NCI-H2196 treated with DMSO at 0.1 percent for 48 hours (cell line): ENCODE results near the gene STAP1.

Experiments
- DNase-seq: peaks from one replicate; lab custom pipeline; 2025; ENCODE audit not compliant: unreplicated experiment; lab: John Stamatoyannopoulos, UW

The STAP1 gene

DNA sequence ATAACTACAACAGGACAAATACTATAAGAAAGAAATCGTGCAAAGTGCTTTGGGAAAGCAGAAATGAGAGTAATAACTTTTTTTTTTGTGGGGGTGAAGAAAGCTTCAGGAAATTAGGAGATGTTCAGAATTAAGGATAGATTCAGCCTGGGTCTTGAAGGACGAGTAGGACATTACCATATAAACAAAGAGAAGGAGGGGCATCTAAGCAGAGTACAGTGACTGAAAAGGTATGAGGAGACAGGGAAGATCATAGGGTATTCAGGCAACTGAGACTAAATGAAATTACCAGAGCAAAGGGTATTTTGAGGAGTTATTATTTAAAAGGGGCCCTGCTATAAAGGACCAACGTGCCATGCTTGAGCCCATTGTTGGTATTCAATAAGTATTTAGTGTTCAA, 3.1 kb upstream of the STAP1 start:
- DNase-seq, result no peak

DNA sequence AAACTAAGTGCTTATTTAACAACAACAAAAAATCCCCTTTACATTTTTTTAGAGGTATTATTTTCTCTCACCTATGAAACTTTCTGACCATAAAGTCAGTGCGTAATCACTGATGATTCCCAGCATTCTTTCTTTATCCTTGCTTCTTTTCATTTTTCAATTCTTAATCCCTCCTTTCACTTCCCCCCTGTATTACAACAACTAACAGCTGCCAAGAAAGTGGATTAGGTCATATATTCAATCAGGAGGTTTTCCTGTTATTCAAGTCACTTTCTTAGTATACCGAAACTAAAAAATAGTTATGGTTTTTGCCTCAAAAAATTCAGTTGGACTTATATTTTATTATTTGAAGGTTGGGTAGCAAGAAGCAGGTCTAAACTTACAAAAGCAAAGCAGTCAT, 2.1 kb upstream of the STAP1 start:
- DNase-seq, result no peak

DNA sequence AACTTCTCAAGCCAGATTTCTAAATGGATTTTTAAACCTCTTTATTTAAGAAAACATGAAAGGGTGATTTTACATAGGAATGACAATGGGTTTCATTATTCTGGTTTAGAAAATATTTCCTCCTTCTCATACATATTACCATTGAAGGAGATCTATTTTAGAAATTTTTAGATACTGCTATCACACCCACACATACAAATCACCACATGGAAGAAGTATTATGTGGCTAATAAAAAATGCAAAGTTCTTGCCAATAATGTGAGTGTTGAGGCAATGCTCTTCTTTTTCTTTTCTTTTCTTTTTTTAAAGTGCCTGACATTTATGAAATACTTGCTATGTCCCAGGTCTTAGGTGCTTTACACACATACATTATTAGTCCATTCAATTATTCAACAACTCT, 6.8 kb downstream of the STAP1 start:
- DNase-seq, result no peak

DNA sequence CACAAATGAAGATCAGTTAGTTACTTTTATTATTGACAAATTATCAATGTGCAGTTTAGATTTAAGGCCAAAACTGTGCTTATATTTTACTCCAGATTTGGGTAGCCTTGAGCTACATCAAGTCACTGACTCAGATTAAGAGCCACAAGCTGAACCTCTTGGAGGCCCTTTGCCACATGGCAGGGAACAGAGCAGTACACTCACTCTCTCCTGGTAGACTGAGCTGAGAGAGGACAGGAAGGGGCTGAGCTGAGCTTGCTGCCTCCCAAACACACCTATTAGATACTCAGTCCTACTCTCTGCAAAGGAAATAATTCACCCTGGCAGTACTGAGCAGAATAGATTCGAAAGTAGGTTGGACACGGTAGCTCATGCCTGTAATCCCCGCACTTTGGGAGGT, 7.8 kb downstream of the STAP1 start:
- DNase-seq, result no peak

DNA sequence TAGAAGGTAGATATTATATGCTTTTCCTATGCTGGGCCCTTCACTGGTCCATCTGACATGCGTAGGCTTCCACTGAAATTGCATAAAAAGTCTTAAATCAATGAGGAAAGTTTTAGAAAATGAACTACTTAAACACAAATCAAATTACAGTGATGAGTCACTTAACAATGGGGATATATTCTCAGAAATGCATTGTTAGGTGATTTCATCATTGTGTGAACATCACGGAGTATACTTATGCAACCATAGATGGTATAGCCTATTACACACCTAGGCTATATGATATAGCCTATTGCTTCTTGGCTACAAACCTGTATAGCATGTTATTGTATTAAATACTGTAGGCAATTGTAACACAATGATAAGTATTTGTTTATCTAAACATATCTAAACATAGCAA, 10.3 kb downstream of the STAP1 start:
- DNase-seq, result no peak

DNA sequence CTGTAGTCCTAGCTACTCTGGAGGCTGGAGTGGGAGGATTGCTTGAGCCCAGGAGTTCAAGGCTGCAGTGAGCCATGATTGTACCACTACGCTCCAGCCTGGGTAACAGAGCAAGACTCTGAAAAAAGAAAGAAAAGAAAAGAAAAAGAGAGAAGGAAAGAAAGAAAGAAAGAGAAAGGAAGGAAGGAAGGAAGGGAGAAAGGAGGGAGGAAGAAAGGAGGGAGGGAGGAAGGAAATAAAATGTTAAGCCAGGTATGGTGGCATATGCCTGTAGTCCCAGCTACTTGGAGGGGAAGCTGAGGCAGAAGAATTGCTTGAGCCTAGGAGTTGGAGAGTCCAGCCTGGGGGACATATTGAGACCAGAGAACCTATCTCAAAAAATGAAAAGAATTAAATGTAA, 12.0 kb downstream of the STAP1 start:
- DNase-seq, result no peak

DNA sequence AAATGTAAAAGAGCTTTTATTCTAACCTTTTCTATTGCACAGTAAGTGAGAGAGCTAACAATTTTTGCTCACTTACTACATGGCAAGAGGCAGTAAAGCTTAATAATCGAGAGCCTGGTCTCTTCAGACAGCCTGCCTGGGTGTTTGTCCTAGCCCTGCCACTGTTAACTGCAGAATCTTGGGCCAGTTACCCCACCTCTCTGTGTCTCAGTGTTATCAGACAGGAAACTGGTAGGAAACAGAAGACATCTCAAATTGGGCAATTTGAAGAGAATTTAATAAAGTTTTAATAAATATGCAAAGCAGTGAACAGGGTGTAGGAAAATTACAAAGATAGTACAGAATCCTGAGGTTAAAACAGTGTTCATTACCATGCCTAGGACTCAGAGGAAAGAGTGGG, 13.4 kb downstream of the STAP1 start:
- DNase-seq, result no peak

DNA sequence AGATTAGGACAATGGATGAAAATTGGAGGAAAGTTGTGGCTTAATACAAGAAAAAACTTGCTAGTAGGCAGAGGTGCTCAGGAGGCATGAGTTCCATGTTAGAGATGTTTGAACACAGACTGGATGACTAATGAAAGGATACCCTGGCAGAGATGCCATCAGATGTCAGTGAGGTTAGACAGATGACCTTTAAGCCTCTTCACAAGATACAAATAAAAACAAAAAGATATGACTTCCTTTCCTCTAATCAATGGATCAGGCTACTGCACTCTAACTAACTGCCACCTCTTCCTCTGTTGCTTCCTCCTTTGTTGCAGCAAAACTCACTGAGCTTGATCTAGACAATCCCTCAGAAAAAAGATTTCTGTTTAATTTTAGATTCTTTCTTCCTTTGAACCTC, 14.7 kb downstream of the STAP1 start:
- DNase-seq, result no peak

DNA sequence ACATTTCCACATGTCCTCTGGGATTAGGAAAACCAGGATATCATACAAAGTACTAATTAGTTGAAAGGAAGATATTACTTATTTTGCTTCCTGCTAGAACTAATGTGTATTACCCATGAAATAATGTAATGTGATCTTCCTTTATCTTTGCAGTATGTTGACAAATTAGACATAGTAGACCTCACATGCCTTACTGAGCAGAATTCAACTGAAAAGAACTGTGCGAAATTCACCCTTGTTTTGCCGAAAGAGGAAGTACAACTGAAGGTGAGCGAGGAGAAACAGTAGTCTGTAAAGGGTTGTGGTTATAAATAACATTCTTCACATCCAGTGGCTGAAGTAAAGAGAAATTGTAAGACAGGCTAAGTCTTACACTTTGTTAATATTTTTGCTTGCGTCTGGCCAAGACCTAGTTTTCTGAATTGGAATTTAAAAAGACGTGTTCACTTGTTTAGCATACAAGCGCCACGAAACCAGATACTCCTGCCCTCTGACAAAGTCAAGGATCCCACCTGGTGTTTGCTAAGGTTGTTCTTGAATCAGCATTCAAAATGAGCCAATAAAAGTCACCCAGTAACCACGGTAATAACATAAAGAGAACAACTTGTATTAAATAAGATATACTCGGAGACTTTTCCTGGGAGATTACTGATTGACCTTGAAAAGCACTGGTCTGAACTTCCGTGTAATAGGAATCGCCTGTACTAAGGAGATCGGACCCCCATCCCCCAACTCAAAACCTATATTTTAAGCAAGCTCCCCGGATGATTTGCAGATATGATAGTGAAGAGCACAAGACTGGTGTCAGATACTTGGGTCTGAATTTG, 16.9 kb downstream of the STAP1 start:
- peak; percentile 60 for DNase-seq

DNA sequence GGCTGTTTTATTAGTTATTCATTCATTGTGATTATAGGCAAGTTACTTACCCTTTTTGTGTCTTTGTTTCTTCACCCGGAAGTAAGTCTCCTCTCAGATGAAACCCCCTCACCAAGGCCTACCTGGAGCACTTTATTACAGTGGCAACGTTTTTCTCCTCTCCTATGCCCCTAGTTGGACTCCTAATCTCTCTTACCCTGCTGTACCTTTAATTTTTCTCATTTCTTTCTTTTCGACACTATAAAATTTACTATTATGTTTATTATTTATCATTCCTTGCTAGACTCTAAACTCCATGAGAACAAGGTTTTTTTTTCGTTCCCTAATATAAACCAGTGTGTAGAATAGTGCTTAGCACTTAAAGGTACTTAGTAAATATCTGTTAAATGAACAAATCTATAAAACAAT, 17.5 kb downstream of the STAP1 start:
- DNase-seq, result no peak

DNA sequence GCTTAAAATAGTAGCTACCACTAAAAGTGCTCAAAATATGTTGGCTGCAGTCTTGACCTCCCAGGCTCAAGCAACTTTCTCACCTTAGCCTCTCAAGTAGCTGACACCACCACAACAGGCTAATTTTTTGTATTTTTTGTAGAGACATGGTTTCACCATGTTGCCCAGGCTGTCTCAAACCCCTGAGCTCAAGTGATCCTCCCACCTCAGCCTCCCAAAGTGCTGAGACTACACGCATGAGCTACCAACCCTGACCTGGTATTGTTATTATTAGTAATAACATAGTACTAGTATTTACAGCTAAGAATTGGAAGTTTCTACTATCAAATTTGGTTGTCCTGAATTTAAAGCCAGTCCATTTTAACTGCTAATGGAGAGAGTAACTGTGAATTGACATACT, 18.0 kb downstream of the STAP1 start:
- DNase-seq, result no peak

DNA sequence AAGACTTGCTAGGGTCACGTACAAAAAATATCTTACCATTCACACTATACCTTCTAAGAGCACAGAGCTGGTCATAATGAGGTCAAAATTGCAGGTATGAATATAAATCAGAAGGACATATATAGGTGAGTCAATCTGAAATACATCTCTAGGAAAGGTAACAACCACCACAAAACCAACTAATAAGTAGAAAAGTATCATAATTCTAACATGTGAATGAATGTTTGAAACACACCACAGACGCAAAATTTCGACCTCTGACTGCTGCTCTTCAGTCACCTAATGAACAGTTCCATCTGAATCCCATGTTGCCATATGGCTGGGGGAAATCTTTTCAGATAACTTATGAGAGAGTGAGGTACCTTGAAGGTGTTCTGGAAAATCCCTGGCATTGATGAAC, 22.1 kb downstream of the STAP1 start:
- DNase-seq, result no peak

DNA sequence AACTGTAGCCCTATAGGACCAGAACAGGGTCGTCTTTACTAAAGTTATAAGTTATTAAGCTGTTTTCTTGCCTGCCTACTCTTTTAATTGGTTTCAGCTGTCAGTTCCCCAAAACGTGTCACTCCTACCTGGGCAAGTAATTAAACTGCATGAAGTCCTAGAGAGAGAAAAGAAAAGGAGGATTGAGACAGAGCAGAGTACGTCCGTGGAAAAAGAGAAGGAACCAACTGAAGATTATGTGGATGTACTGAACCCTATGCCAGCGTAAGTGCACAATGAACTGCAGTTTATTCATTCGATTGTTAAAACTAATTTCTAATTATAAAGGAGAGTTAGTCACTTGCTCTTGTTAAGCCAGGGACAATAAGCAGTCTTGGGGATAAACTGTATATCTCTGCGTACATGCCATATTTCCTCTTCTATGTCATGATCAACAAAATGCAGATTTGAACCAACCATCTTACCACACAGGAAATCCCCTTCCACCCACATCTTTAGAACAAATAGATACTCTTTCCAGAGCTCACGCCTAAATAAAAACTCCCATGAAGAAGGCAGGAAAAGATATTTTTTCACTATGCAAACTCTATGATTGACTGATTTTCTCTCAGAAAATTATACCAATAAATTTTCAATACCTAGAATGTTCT, 22.8 kb downstream of the STAP1 start:
- no peak for DNase-seq

DNA sequence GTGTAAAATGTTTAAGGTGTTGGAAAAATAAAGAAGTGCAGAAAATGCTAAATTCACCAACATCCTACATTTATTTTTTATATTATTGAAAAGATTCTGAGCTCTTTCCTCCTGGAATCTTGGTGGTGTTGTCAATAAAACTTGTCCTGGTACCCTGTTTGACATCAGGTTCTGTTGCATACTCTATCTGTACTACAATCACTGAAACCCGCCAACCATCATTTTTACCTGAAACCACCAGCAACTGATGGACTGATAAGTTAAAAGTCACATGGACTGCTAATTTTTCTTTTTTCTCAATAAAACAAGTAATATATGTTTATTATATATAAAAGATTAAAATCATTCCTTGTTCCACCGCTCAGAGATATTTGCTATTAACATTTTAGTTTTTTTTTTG, 23.4 kb downstream of the STAP1 start:
- DNase-seq, result no peak

DNA sequence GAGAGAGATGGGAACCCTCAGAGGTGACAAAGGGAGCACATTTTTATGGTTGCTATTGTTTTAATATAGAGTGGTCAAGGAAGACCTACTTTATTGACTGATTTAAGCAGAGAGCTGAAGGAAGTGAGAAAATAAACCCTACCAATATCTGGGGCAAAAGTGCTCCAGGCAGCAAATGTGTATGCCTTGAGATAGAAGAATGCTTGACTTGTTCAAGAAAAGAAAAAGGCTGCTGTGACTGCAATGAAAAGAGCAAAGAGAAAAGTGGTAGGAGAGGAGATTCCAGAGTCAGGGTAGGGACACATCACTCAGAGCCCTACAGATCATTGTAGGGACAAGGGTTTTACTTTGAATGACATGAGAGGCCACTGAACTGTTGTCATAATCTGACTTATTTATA, 26.0 kb downstream of the STAP1 start:
- no peak for DNase-seq

DNA sequence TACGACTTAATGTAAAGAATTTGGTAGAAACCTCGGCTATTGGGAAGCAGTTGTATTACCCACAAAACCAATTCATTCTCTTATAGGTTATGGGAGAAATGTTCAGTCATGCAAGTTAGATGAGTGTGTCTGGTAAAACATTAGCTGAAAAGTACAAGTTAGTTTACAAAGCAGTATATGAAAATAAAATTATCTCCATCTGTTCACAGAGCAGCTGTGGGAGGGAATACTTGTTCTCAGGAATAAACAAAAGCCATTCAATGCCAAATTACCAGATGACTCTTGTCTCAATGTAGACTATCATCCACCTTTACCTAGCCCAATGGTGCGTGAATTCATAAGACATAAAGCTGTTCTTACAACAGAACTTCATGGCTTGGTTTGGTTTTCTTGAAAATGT, 28.6 kb downstream of the STAP1 start:
- DNase-seq, result no peak

DNA sequence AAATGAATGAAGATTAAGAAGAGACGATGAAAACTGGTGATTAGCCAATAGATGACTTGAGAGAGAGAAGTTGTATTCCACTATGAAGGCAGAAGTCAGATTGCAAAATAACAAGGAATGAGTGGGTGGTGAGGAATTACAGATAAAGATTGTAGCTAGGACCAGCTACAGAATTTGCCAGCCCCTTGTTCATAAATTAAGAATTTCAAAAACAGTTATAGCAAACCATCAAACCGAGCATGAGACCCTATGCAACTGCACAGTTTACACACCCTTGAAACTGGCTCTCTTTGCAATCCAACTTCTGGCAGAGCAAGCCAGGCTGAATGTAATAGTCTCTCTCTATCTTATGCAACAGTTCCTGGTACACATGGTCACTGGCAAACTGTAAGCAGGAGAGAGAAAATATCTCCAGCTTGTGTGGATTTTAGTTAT, 35.2 kb downstream of the STAP1 start:
- DNase-seq, result no peak

DNA sequence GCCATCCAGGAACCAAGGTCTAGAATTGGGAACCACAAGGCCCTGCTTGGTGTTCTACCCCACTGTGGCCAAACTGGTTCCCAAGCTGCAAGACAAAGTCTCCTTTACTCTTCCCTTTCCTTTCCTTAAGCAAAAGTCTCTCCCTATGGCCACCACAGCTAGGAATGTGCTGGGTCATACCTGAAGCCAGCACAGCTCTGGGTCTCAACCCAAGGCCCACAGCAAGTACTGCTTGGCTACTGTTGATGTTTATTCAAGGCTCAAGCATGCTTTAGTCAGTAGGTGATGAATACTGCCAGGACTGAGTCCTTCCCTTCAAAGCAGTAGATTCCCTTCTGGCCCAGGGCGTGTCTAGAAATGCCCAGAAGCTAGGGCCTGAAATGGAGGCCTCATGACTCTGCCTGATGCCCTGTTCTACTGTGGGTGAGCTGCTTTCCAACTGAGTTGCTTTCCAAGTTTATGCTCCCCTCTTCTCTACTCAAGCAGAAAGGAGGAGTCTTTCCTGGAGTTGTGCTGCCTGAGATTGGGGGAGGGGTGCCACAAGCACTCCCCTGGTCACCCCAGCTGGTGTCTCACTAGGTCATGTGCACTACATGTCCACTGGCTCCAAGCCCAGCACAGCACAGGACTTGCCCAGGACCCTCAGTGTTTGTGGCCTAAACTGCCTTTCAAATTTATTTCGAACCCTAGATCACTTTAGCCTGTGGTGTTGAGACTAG, 44.9 kb downstream of the STAP1 start:
- DNase-seq, result no peak

DNA sequence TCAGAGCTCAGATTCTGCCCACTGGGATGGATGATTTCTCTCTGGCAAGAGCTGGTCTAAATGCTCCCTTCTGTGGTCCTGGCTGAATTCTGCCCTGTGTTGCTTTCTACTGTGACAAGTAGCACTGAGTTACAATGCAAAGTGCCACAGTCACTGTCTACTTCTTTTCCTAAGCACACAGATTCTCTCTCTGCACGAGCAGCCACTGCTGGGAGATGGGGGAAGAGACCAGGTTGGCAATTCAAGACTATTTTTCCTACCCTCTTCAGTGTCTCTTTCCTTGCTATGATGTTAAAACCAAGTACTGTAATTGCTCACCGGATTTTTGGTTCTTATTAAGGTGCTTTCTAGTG, 45.5 kb downstream of the STAP1 start:
- DNase-seq, result no peak

DNA sequence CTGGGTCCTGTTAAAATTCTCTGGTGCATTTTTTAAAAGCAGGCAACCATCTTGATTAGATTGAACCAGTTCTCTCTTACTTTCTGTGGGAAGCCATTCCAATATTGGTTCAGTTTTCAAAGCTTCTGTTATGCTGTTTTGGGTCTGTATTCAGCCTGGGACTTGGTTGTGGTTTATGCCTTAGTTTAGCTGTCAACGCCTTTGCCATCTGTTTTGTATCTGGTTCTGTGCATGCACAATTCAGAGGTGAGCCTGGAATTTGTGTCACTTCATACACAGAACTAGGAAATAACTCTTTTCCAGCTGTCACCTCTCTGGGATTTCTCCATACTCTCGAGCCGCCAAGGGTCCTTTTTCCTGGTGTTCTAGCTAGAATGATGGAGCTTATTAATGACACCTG, 46.2 kb downstream of the STAP1 start:
- DNase-seq, result no peak

DNA sequence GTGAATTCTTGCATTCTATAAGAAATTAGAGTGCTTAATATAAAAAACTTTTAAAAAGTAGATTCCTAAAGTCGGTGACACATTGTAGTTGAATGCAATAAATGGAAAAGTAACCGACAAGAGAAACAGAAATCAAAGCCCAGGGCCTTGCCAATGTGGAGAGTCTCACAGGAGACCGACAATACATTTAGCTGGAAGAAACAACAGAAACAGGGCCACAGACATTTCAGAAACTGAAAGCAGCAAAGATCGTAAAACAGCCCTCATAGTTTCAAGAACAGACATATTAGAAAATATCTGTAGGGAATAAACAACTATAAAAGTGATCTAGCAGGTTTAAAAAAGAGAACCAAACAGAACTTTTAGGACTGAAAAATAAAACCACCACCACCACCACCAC, 49.5 kb downstream of the STAP1 start:
- DNase-seq, result no peak

DNA sequence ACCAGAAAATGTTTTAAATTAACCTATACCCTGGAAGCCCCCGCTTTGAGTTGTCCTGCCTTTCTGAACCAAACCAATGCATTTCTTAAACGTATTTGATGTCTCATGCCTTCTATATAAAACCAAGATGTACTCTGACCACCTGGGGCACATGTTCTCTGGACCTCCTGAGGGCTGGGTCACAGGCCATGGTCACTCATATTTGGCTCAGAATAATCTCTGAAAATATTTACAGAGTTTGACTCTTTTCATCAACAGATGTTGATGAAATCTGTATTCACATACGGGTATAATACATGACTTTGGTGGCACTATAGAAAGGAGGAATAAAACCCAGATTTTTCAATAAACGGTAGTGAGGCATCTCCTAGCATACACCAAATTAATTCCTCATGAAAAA, 55.7 kb downstream of the STAP1 start:
- DNase-seq, result no peak
